ENCODE measurements around the gene PPP1R3C. TPM values are rescaled to one million over a fixed set of nuclear protein-coding genes. Genes with fewer than 3 reads are reported as not detected.

The PPP1R3C gene
- total RNA-seq, 1 donor = 57.0 TPM

DNA sequence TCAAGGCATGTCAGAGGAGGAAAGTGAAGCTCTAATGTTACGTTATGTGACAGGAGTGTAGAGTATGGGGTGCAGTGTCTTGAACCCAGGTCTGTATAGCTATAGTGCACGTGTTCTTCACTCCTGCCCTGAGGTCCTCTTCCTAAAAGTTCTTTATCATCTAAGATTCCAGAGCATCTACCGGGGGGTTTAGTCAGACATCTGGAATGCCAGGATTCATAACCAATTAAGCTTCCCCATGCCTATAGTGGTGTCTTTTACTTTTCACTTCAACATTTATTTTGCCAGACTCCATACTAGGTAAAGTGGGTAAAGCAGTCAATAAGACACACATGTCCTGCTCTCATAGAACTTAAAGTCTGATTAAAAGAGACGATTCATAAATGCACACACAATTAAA, 22.4 kb downstream of the PPP1R3C start:
- DNase-seq (ENCODE audit: low read depth) = no peak
- TF ChIP-seq, protein P1, sequence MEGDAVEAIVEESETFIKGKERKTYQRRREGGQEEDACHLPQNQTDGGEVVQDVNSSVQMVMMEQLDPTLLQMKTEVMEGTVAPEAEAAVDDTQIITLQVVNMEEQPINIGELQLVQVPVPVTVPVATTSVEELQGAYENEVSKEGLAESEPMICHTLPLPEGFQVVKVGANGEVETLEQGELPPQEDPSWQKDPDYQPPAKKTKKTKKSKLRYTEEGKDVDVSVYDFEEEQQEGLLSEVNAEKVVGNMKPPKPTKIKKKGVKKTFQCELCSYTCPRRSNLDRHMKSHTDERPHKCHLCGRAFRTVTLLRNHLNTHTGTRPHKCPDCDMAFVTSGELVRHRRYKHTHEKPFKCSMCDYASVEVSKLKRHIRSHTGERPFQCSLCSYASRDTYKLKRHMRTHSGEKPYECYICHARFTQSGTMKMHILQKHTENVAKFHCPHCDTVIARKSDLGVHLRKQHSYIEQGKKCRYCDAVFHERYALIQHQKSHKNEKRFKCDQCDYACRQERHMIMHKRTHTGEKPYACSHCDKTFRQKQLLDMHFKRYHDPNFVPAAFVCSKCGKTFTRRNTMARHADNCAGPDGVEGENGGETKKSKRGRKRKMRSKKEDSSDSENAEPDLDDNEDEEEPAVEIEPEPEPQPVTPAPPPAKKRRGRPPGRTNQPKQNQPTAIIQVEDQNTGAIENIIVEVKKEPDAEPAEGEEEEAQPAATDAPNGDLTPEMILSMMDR (IDR thresholded peaks at IDR 0.05; ENCODE audit: insufficient read depth, low read depth, low read length) = no peak
- H3K4me3 ChIP-seq (ENCODE audit: low read depth, low read length) = no peak overlapping the region

DNA sequence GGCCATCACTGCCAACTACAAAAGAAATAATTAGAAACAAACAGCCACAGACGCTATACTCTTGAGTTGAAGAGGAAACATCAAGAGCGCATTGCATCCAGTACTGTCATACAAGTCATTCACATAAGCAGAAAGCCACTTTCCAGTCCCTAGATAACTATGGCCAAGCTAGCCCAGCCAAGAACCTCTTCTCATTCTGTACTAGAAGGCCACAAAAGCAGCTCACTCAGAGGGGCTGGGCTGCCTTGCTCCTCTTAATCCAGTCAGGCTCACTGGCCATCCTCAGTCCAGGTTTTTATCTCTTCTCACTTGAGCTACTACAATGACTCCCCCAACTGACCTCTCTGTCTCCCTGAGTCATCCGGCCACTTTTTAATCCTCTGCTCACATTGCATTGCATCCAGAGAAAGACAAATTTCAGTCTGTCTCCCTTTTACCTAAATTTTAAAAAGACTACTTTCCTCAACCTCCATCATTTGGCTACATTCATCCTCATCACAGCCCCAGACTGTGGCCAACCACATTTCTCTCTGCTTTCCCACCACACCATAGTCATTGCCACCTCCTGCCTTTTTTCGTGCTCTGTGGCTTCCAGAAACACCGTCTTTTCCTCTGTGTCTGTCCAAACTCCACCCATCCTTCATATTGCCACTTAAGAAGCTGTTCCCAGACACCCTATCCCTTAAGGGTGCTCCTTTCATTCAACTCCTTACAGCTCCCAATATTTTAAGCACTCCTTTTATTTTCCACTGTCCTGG, 25.0 kb downstream of the PPP1R3C start:
- no peak overlapping the region for H3K4me3 ChIP-seq (ENCODE audit: low read depth, low read length)
- DNase-seq (ENCODE audit: low read depth) = no peak
- TF ChIP-seq, protein P1 (IDR thresholded peaks at IDR 0.05; ENCODE audit: insufficient read depth, low read depth, low read length) = no peak

DNA sequence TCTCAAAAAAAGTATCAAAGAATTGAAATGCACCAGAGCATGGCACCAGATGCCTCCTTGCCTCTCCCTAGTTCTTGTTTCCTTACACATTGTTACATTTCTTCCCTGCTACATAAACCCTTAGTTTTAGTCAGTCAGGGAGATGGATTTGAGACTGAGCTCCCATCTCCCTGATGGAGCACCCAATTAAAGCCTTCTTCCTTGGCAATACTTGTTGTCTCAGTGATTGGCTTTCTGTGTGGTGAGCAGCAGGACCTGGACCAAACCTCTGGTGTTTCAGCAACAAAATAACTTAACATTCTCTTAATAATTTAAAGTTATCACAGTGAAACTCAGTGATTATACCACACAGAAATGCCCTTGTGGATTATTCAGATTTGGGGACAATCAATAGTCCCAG, 26.9 kb downstream of the PPP1R3C start:
- no peak for DNase-seq (ENCODE audit: low read depth)
- no peak overlapping the region for H3K4me3 ChIP-seq (ENCODE audit: low read depth, low read length)
- TF ChIP-seq, protein P1 (IDR thresholded peaks at IDR 0.05; ENCODE audit: insufficient read depth, low read depth, low read length) = no peak

DNA sequence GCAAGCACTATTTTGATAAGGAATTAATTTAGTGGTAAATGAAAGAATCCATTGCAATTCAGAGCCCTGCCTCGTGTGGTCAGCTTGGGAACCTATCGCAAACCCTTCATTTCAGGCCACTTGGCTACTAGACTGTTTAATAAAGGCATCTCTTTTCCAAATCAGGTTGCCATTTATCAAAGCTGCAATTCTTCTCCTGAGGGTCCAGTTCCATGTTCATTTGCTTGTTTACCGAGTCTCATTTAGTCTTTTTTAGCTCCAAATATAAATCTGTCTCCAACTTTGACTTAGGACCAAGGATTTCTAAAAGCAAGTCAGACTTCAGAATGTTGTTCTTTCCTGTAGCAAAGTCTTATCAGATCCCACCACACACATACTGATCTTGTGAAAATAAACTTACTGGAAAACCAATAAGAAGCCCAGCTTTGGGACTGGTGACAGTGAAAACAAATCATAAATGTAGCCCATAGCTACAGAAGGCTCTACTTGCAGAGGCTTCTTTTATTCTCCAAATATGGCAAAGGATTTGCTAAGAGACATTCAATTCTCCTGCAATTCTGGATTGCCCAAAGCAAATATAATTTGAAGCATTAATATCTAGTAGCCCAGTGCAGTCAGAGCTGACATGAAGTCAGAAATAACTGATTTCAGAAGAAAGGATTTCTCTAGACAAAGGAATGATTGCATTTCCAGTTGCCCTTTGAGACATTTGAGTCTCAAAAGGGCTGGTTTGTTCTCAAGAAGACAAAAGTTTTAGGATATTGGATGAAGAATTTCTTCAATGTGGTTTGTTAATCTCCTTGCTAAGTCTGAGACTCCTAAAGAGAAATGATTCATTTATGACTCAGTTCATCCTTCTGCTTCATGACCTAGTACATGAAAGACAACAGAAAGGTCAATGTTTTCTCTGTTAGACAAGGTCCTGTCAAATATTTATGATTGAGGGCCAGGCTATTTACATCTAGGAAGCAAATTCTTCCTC, 28.0 kb downstream of the PPP1R3C start:
- no peak overlapping the region for H3K4me3 ChIP-seq (ENCODE audit: low read depth, low read length)
- TF ChIP-seq, protein P1 (IDR thresholded peaks at IDR 0.05; ENCODE audit: insufficient read depth, low read depth, low read length) = no peak
- peak; percentile 85 for DNase-seq (ENCODE audit: low read depth)

DNA sequence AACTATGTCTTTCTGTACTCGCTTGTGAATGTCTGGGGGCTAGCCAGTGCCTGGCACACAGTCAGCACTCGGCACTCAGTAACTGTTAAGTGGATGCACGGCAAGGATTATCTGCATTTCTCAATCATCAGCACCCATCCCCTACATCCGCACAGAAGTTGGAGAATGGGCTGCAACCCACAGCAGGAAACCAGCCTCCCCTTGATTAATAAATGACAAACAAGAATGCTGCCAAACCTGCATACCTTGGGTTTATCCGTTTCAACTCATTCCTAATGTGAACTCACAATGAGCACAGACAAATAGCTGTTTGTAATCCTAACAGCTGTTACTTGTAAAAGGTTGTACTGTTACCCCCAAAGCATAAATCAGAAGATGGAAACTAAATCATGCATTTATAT, 28.9 kb downstream of the PPP1R3C start:
- DNase-seq (ENCODE audit: low read depth) = peak; percentile 84
- H3K4me3 ChIP-seq (ENCODE audit: low read depth, low read length) = no peak overlapping the region
- TF ChIP-seq, protein P1 (IDR thresholded peaks at IDR 0.05; ENCODE audit: insufficient read depth, low read depth, low read length) = no peak

DNA sequence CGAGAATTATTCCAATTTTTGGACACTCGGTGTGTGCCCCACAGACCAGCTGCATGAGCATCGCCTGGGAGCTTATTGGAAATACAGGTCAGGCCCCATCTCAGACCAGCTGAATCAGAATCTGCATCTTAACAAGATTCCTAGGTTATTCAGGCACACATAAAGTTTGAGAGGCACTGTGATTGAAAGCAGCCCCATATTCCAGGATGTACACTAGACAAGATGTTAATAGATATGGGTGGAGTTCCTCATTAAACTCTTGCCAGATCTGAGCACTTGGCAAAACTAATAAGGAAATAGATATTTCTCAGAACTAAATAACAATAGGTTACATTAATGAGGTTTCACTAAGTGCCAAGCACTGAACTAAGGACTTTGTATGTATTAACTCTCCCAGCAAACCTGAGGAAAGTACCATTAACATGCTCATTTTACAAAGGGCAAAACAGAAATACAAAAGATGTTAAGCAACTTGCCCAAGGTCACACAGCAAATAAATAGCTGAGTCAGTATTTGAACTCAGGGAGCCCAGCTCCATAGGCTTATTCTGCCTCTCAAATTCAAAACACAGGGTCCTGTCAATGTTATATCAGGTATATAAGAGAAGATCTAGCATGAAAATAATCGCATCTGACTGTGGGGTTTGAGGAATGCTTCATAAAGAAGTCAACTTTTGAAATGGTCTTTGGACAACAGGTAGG, 29.9 kb downstream of the PPP1R3C start:
- TF ChIP-seq, protein P1 (IDR thresholded peaks at IDR 0.05; ENCODE audit: insufficient read depth, low read depth, low read length) = no peak

More for the DNA sequence above, 29.9 kb downstream of the PPP1R3C start:
- DNase-seq (ENCODE audit: low read depth) = peak; percentile 59
- no peak overlapping the region for H3K4me3 ChIP-seq (ENCODE audit: low read depth, low read length)

Data from fibroblast of villous mesenchyme (primary cell).